RWPE2 (cell line): ENCODE measurements around the gene AKAP6.
A peak's percentile ranks its signal among the peaks of the same experiment; 100 is the strongest.

ENCODE experiments used
- ATAC-seq: fragments of 200-7000 bp; cut with Tn5 transposase; 3 replicates; pipeline ENCODE4 v1.9.1; 2021; ENCODE audit warnings: low read depth
- DNase-seq: peaks from one replicate; pipeline ENCODE4 v3.0.0-alpha.2; 2020; ENCODE audit warnings: low spot score
- H3K27ac ChIP-seq: fragments of 450-650 bp; 2 replicates; pipeline ENCODE4 v1.5.1; 2017; ENCODE audit warnings: mild to moderate bottlenecking; ENCODE audit not compliant: poor library complexity, severe bottlenecking
- H3K27me3 ChIP-seq: fragments of 250-450 bp; sonication (Bioruptor Pico); 2 replicates; pipeline ENCODE4 v1.5.1; 2021; ENCODE audit warnings: mild to moderate bottlenecking, moderate library complexity; ENCODE audit not compliant: insufficient read depth, poor library complexity, severe bottlenecking
- H3K36me3 ChIP-seq: fragments of 250-450 bp; sonication (Bioruptor Pico); 2 replicates; pipeline ENCODE4 v1.5.1; 2020; ENCODE audit warnings: low read depth, mild to moderate bottlenecking, moderate library complexity
- H3K4me1 ChIP-seq: fragments of 250-450 bp; sonication (Bioruptor Pico); 2 replicates; pipeline ENCODE4 v1.5.1; 2021; ENCODE audit warnings: mild to moderate bottlenecking, moderate library complexity; ENCODE audit not compliant: insufficient read depth, poor library complexity, severe bottlenecking
- H3K4me3 ChIP-seq: fragments of 250-450 bp; sonication (Bioruptor Pico); 2 replicates; pipeline ENCODE4 v1.5.1; 2021; ENCODE audit warnings: mild to moderate bottlenecking, moderate library complexity; ENCODE audit not compliant: severe bottlenecking
- H3K9me3 ChIP-seq: fragments of 250-450 bp; sonication (Bioruptor Pico); 2 replicates; pipeline ENCODE4 v1.5.1; 2021; ENCODE audit warnings: mild to moderate bottlenecking, moderate library complexity; ENCODE audit not compliant: severe bottlenecking
- TF ChIP-seq, protein P1 (sequence below): fragments of 450-650 bp; IDR thresholded peaks from one replicate; pipeline ENCODE4 v1.5.1; 2017; ENCODE audit warnings: mild to moderate bottlenecking, moderate library complexity; ENCODE audit not compliant: poor library complexity, severe bottlenecking

Gene AKAP6

DNA sequence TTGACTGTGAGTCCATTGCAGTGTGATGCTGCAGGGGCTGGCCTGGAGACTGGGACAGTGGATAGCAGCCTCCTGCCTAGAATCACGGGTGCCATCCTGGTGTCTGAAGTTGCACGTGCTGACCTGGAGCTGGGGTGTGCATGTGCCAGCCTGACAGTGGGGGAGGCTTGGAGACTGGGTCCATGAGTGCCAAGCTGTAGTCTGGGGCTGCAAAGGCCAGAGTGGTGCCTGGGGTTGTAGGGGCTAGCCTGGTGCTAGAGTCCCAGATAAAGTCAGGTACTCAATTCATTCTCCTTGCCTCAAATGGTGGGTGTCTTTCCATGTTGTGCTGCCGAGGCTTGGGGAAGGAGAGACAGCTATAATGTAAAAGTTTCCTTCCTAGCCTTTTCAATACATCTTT, 427.7 kb downstream of the AKAP6 start:
- no peak for ATAC-seq
- Histone ChIP-seq H3K27me3 (no peaks in the 10 kb centered on the region), H3K36me3 (no peaks in the 10 kb centered on the region), H3K27ac (no peak overlapping the region), H3K4me3 (no peak overlapping the region), H3K4me1 (no peaks in the 10 kb centered on the region), H3K9me3 (peaks cover 4% of the 10 kb centered on the region)
- peak; percentile 49 for DNase-seq
- TF ChIP-seq, protein P1, sequence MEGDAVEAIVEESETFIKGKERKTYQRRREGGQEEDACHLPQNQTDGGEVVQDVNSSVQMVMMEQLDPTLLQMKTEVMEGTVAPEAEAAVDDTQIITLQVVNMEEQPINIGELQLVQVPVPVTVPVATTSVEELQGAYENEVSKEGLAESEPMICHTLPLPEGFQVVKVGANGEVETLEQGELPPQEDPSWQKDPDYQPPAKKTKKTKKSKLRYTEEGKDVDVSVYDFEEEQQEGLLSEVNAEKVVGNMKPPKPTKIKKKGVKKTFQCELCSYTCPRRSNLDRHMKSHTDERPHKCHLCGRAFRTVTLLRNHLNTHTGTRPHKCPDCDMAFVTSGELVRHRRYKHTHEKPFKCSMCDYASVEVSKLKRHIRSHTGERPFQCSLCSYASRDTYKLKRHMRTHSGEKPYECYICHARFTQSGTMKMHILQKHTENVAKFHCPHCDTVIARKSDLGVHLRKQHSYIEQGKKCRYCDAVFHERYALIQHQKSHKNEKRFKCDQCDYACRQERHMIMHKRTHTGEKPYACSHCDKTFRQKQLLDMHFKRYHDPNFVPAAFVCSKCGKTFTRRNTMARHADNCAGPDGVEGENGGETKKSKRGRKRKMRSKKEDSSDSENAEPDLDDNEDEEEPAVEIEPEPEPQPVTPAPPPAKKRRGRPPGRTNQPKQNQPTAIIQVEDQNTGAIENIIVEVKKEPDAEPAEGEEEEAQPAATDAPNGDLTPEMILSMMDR: no peak

DNA sequence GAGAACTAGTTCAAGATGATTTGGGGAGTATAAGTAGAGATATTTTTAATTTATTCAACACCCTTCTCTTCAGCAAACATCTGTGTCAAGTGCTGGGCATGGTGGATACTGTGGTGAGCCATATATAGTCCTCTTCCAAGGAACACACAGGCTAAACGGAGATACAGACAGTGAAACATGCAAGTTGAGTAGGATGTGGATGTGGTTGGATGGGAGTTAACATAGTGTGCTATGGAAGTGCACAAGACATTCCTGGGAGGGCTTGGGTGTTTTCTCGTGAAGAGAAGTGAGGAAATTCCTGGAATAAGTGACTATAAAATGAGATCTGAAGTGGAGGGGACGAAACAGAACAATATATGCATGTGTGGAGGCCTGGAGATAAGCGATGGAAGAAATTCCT, 428.5 kb downstream of the AKAP6 start:
- peaks cover 4% of the 10 kb centered on the region for H3K9me3 ChIP-seq
- DNase-seq: no peak
- H3K27ac ChIP-seq: no peak overlapping the region
- no peaks in the 10 kb centered on the region for H3K27me3 ChIP-seq
- no peak overlapping the region for H3K4me3 ChIP-seq
- ATAC-seq: no peak
- TF ChIP-seq, protein P1: no peak
- H3K4me1 ChIP-seq: no peaks in the 10 kb centered on the region
- no peaks in the 10 kb centered on the region for H3K36me3 ChIP-seq

DNA sequence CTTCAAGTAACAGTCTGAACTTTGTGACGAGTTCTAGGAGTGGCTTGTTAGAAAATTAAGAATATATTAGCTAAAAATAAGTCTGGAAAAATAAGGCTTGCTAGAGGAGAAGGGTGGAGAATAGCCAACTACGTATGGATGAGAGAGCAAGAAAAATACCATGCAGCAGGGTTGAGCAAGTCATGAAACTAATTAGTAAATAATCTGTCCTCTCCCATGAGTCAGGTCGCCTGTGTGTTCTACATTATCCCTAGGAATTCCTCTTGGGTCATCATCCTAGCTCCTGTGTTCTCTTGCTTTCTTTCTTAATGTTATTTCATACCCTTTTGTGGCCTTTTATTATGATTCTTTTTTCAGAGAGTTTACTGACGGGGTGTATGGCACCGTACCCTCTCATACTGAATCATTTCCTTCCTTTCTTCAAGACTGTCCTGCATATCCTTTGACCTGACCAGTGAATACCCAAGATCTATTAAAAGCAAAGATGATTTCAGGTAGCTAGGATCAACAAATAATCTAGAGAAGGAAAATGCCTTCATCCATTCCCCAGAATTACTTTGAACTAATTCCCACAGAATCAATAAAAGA, 432.4 kb downstream of the AKAP6 start:
- TF ChIP-seq, protein P1: no peak
- Histone ChIP-seq H3K36me3 (no peaks in the 10 kb centered on the region), H3K4me1 (no peaks in the 10 kb centered on the region), H3K27me3 (no peaks in the 10 kb centered on the region), H3K27ac (no peak overlapping the region), H3K9me3 (no peaks in the 10 kb centered on the region), H3K4me3 (no peak overlapping the region)
- DNase-seq: no peak
- ATAC-seq: peak; percentile 59

DNA sequence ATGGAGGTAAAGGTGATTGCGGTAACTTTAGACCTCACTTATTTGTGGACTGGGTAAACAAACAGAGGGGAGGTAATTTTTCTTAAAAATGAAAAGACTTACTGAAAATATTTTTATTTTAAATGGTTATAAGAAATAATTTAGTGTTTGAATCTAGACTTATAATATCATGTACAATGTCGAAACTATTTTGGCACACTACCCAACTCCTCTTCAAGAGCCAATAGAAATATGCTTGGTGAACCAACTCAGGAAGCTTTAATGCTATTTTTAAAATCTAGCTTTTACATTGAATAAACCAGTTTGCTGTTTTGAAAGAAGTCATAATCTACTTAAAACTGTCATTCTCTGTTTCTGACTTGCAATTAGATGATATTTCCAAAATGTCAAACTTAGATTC, 433.8 kb downstream of the AKAP6 start:
- H3K4me3 ChIP-seq: no peak overlapping the region
- TF ChIP-seq, protein P1: no peak
- ATAC-seq (no peak), DNase-seq (no peak)
- H3K9me3 ChIP-seq: no peaks in the 10 kb centered on the region
- H3K27ac ChIP-seq: no peak overlapping the region
- H3K27me3 ChIP-seq: no peaks in the 10 kb centered on the region
- no peaks in the 10 kb centered on the region for H3K4me1 ChIP-seq
- no peaks in the 10 kb centered on the region for H3K36me3 ChIP-seq

DNA sequence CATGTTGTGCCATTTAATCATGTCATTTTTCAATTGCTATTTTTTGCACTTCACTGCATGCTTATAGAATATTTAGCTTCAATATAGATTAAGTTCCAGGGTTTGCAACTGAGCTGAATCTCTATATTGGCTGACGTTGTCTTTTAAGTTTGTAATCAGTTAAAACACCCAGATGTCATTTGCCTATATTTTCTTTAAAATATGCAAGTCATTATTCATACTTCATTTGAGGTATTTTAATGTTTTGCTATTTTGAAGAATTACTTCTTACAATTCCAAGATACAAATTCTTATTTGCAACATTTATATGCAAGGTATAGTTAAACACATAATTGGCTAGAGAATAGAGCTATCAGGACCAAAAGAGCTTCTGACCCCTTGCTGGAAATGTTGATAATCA, 434.6 kb downstream of the AKAP6 start:
- Histone ChIP-seq H3K4me3 (no peak overlapping the region), H3K27ac (no peak overlapping the region), H3K36me3 (no peaks in the 10 kb centered on the region), H3K27me3 (no peaks in the 10 kb centered on the region), H3K4me1 (no peaks in the 10 kb centered on the region), H3K9me3 (no peaks in the 10 kb centered on the region)
- DNase-seq (no peak), ATAC-seq (no peak)
- TF ChIP-seq, protein P1: no peak
